Measurements from ENCODE around the gene FYB1.
"Not testable (repeated sequence)": the region's sequence is repeated elsewhere in the genome, so short reads cannot be mapped to it uniquely, and the experiment has no call there.

The FYB1 gene

GRCh38 chr5:39185761-39186160, 33.6 kb downstream of the FYB1 start:
- no peak overlapping the region for H3K27ac ChIP-seq
- TF ChIP-seq CTCF (conservative IDR thresholded peaks at IDR 0.05) (no peak), ZFX (IDR thresholded peaks at IDR 0.05) (no peak)

GRCh38 chr5:39179561-39179960, 39.8 kb downstream of the FYB1 start:
- not testable (repeated sequence) for H3K27ac ChIP-seq

GRCh38 chr5:39178861-39179260, 40.5 kb downstream of the FYB1 start:
- H3K27ac ChIP-seq = no peak overlapping the region
- no peak for TF ChIP-seq ZFX (IDR thresholded peaks at IDR 0.05)
- no peak for TF ChIP-seq CTCF (conservative IDR thresholded peaks at IDR 0.05)

- H3K27ac ChIP-seq = no peak overlapping the region
- TF ChIP-seq CTCF (conservative IDR thresholded peaks at IDR 0.05) = no peak
- TF ChIP-seq ZFX (IDR thresholded peaks at IDR 0.05) = no peak
These were observed 41.2 kb downstream of the FYB1 start for GRCh38 chr5:39178171-39178570.

- H3K27ac ChIP-seq = no peak overlapping the region
These were observed 41.8 kb downstream of the FYB1 start for GRCh38 chr5:39177631-39177964.

GRCh38 chr5:39176759-39177630, 42.4 kb downstream of the FYB1 start:
- TF ChIP-seq ZFX (IDR thresholded peaks at IDR 0.05) (no peak), CTCF (conservative IDR thresholded peaks at IDR 0.05) (no peak)
- H3K27ac ChIP-seq = no peak overlapping the region

More at GRCh38 chr5:39177631-39177964, 41.8 kb downstream of the FYB1 start:
- no peak for TF ChIP-seq CTCF (conservative IDR thresholded peaks at IDR 0.05)
- no peak for TF ChIP-seq ZFX (IDR thresholded peaks at IDR 0.05)

- no peak overlapping the region for H3K27ac ChIP-seq
- no peak for TF ChIP-seq ZFX (IDR thresholded peaks at IDR 0.05)
- no peak for TF ChIP-seq CTCF (conservative IDR thresholded peaks at IDR 0.05)
These were observed 43.9 kb downstream of the FYB1 start for GRCh38 chr5:39175273-39175955.

Measured in C4-2B (cell line).